Left ventricle myocardium superior (tissue), 1 donor: ENCODE data around the gene KLRF1. TPM values are rescaled to one million over a fixed set of nuclear protein-coding genes. Genes with fewer than 3 reads are reported as not detected.
A peak's percentile ranks its signal among the peaks of the same experiment; 100 is the strongest.

Source experiments
- ATAC-seq: fragments of 200-7000 bp; cut with Tn5 transposase; one replicate; pipeline ENCODE4 v1.9.1; 2020; ENCODE audit warnings: mild to moderate bottlenecking, moderate library complexity
- DNase-seq: peaks from one replicate; pipeline ENCODE4 v3.0.0-alpha.2; 2020
- intact Hi-C: fragments of 100-400 bp; cut with micrococcal nuclease; formaldehyde crosslinking; loops from one replicate; pipeline ENCODE4 v1.11.0; 2022
- long read RNA-seq: library from polyadenylated mRNA; unstranded; transcript quantifications from one replicate; pipeline ENCODE4 v2.0.0, GENCODE V29; 2021
- total RNA-seq: library from RNA; stranded (reverse); fragmentation: NEBNext Ultra II Directional; extraction: Animal tissue kit (Norgen Biotek cat#: 25700); gene quantifications from one replicate; pipeline ENCODE4 v1.2.1, GENCODE V29; 2021
- donor health status: DM: no; HTN: yes; CAD: no; lungs with severe emphysema.

KLRF1 gene
- 0.55 TPM for total RNA-seq
- long read RNA-seq: 0 reads

GRCh38 chr12:9827209-9827888 is at the start of gene KLRF1:
KLRF1 (plus strand) TSS chr12:9827481; CDS start chr12:9827545, 64 bp downstream.
- DNase-seq: no peak
- no peak for ATAC-seq
- intact Hi-C loops: no loop called here

GRCh38 chr12:9779209-9779608 is 48.1 kb upstream of the KLRF1 start:
- DNase-seq (no peak), ATAC-seq (no peak)
- intact Hi-C loops: no loop called here

GRCh38 chr12:9781360-9781759 is 45.9 kb upstream of the KLRF1 start:
- DNase-seq: no peak
- intact Hi-C loops: no loop called here
- no peak for ATAC-seq

- intact Hi-C loops: no loop called here
- DNase-seq: no peak
- ATAC-seq: no peak
Measured at GRCh38 chr12:9782547-9783382, 44.5 kb upstream of the KLRF1 start.

- ATAC-seq (no peak), DNase-seq (no peak)
Measured at GRCh38 chr12:9784326-9784725, 43.0 kb upstream of the KLRF1 start.

GRCh38 chr12:9784816-9785215 is 42.5 kb upstream of the KLRF1 start:
- ATAC-seq: no peak
- intact Hi-C loops: no loop called here
- DNase-seq: no peak

More at GRCh38 chr12:9784326-9784725, 43.0 kb upstream of the KLRF1 start:
- intact Hi-C loops: no loop called here

GRCh38 chr12:9786726-9787717 is 40.3 kb upstream of the KLRF1 start:
- no peak for ATAC-seq
- no peak for DNase-seq
- intact Hi-C loops: no loop called here

GRCh38 chr12:9792185-9792900 is 34.9 kb upstream of the KLRF1 start:
- DNase-seq: no peak
- intact Hi-C loops: no loop called here
- ATAC-seq: no peak

GRCh38 chr12:9792961-9793617 is 34.2 kb upstream of the KLRF1 start:
- intact Hi-C loops: no loop called here
- ATAC-seq: no peak
- DNase-seq: no peak

- no peak for ATAC-seq
- intact Hi-C loops: no loop called here
- DNase-seq: no peak
Measured at GRCh38 chr12:9793779-9794395, 33.4 kb upstream of the KLRF1 start.

- no peak for DNase-seq
- no peak for ATAC-seq
- intact Hi-C loops: no loop called here
Measured at GRCh38 chr12:9794484-9795093, 32.7 kb upstream of the KLRF1 start.

GRCh38 chr12:9795945-9796344 is 31.3 kb upstream of the KLRF1 start:
- no peak for ATAC-seq
- no peak for DNase-seq
- intact Hi-C loops: no loop called here

- DNase-seq (no peak), ATAC-seq (no peak)
- intact Hi-C loops: no loop called here
Measured at GRCh38 chr12:9796346-9796745, 30.9 kb upstream of the KLRF1 start.

- no peak for ATAC-seq
- intact Hi-C loops: no loop called here
- DNase-seq: no peak
Measured at GRCh38 chr12:9796971-9797370, 30.3 kb upstream of the KLRF1 start.

- DNase-seq: no peak
- intact Hi-C loops: no loop called here
- ATAC-seq: peak; percentile 62
Measured at GRCh38 chr12:9797722-9798619, 29.3 kb upstream of the KLRF1 start.

GRCh38 chr12:9799961-9800360 is 27.3 kb upstream of the KLRF1 start:
- no peak for ATAC-seq
- no peak for DNase-seq
- intact Hi-C loops: no loop called here

- no peak for ATAC-seq
- DNase-seq: no peak
- intact Hi-C loops: no loop called here
Measured at GRCh38 chr12:9805883-9806282, 21.4 kb upstream of the KLRF1 start.
